ENCODE results near the gene CAT. TPM values are rescaled to one million over a fixed set of nuclear protein-coding genes. Genes with fewer than 3 reads are reported as not detected.

Gene CAT
- total RNA-seq, 1 experiment from 2014 or later = 65.9 TPM

- TF ChIP-seq POLR2AphosphoS5 (IDR thresholded peaks at IDR 0.05; ENCODE audit: low read depth, low read length) = no peak
- no peak for TF ChIP-seq CTCF (IDR thresholded peaks at IDR 0.05)
- TF ChIP-seq TCF7L2 (IDR thresholded peaks at IDR 0.05; ENCODE audit: low read depth, low read length) = no peak
- TF ChIP-seq SIN3A (IDR thresholded peaks at IDR 0.05; ENCODE audit: borderline replicate concordance, insufficient read depth, low read depth, low read length) = no peak
- no peak for TF ChIP-seq REST (IDR thresholded peaks at IDR 0.05; ENCODE audit: insufficient read depth in 1 of 2, low read depth in 2 of 2, low read length in 1 of 2)
- BruUV-seq (replicated peaks) = no TSS peak
- in situ Hi-C loops (cut with HindIII; ENCODE audit: low pct_unique_long_range_greater_than_20kb, low sequenced_read_pairs) = no loop called here
- ChIA-PET CTCF (interaction anchor here (0.5 to 0.6 kb wide), 2 partner anchors 23 to 782 kb away, joined by 4 to 8 read pairs; no protein-coding TSS in a partner anchor), POLR2A (no interaction called here)
- Histone ChIP-seq H3K27ac (ENCODE audit: low read length) (no peak overlapping the region), H3K36me3 (ENCODE audit: control insufficient read depth, insufficient read depth, low read length) (peaks cover 43% of the 10 kb centered on the region), H3K9me3 (ENCODE audit: control insufficient read depth, insufficient read depth, low read depth, low read length) (no peaks in the 10 kb centered on the region), H3K27me3 (ENCODE audit: control insufficient read depth, insufficient read depth, low read length) (no peaks in the 10 kb centered on the region), H3K4me3 (ENCODE audit: low read depth in 2 of 2, low read length in 2 of 2) (no peak overlapping the region), H3K4me1 (ENCODE audit: control insufficient read depth, insufficient read depth, low read length) (no peaks in the 10 kb centered on the region)
- intact Hi-C loops (cut with micrococcal nuclease; ENCODE audit: unreplicated experiment) = no loop called here
- ATAC-seq (no peak), DNase-seq (ENCODE audit: low read depth, low spot score) (no peak)
Observed at GRCh38 chr11:34457607-34458006, 18.9 kb downstream of the CAT start.

- intact Hi-C loops (cut with micrococcal nuclease; ENCODE audit: unreplicated experiment) (no loop called here), in situ Hi-C loops (cut with HindIII; ENCODE audit: low pct_unique_long_range_greater_than_20kb, low sequenced_read_pairs) (no loop called here)
- ChIA-PET POLR2A (no interaction called here), CTCF (interaction anchor here (0.5 kb wide), 1 partner anchor 96 kb away, joined by 5 read pairs; no protein-coding TSS in a partner anchor)
- BruUV-seq (replicated peaks) = no TSS peak
- no peak for TF ChIP-seq TCF7L2 (IDR thresholded peaks at IDR 0.05; ENCODE audit: low read depth, low read length)
- no peak for TF ChIP-seq POLR2AphosphoS5 (IDR thresholded peaks at IDR 0.05; ENCODE audit: low read depth, low read length)
- TF ChIP-seq REST (IDR thresholded peaks at IDR 0.05; ENCODE audit: insufficient read depth in 1 of 2, low read depth in 2 of 2, low read length in 1 of 2) = no peak
- TF ChIP-seq CTCF (IDR thresholded peaks at IDR 0.05) = no peak
- no peak for TF ChIP-seq SIN3A (IDR thresholded peaks at IDR 0.05; ENCODE audit: borderline replicate concordance, insufficient read depth, low read depth, low read length)
- no peaks in the 10 kb centered on the region for H3K27me3 ChIP-seq (ENCODE audit: control insufficient read depth, insufficient read depth, low read length)
- no peaks in the 10 kb centered on the region for H3K4me1 ChIP-seq (ENCODE audit: control insufficient read depth, insufficient read depth, low read length)
- peaks cover 38% of the 10 kb centered on the region for H3K36me3 ChIP-seq (ENCODE audit: control insufficient read depth, insufficient read depth, low read length)
- H3K27ac ChIP-seq (ENCODE audit: low read length) = no peak overlapping the region
- no peak overlapping the region for H3K4me3 ChIP-seq (ENCODE audit: low read depth in 2 of 2, low read length in 2 of 2)
- ATAC-seq = no peak
- no peak for DNase-seq (ENCODE audit: low read depth, low spot score)
- H3K9me3 ChIP-seq (ENCODE audit: control insufficient read depth, insufficient read depth, low read depth, low read length) = no peaks in the 10 kb centered on the region
Observed at GRCh38 chr11:34458525-34458924, 19.8 kb downstream of the CAT start.
